HL-60 (cell line): ENCODE measurements around the gene MSRB3.

Experiments used
- CTCF ChIP-seq: IDR thresholded peaks from one replicate; pipeline ENCODE4 v1.5.1; 2011; ENCODE audit warnings: low read length, control low read depth, inconsistent platforms; ENCODE audit not compliant: insufficient read depth
- GABPA ChIP-seq: IDR thresholded peaks from 2 replicates; pipeline ENCODE4 v1.6.1; 2012; ENCODE audit warnings: low read depth
- POLR2AphosphoS5 ChIP-seq: IDR thresholded peaks from 2 replicates; pipeline ENCODE4 v1.6.1; 2012; ENCODE audit warnings: low read depth
- REST ChIP-seq: IDR thresholded peaks from 2 replicates; pipeline ENCODE4 v1.6.1; 2012; ENCODE audit warnings: low read depth; ENCODE audit not compliant: insufficient replicate concordance
- SPI1 ChIP-seq: IDR thresholded peaks from 2 replicates; pipeline ENCODE4 v1.6.1; 2012; ENCODE audit warnings: low read depth, mild to moderate bottlenecking, borderline replicate concordance

GRCh38 chr12:65372574-65372973 lies 94.1 kb downstream of the MSRB3 start:
- no peak for TF ChIP-seq REST
- no peak for TF ChIP-seq CTCF
- TF ChIP-seq POLR2AphosphoS5 = no peak
- TF ChIP-seq GABPA = no peak
- TF ChIP-seq SPI1 = 0 out of 2 replicates have a peak, but pooled peaks have one; percentile 5
